IMR-90 (cell line): ENCODE results near the gene SLC30A9. TPM values are rescaled to one million over a fixed set of nuclear protein-coding genes. Genes with fewer than 3 reads are reported as not detected.
A peak's percentile ranks its signal among the peaks of the same experiment; 100 is the strongest.

Source experiments
- ATAC-seq: fragments of 200-7000 bp; cut with Tn5 transposase; 2 replicates; pipeline ENCODE4 v1.9.1; 2020; ENCODE audit warnings: low read depth, mild to moderate bottlenecking, moderate library complexity
- BruUV-seq: library from RNA; stranded (reverse); fragments of 400-500 nt; replicated peaks from 2 replicates; lab custom pipeline; 2021; lab: Mats Ljungman, UMichigan
- CTCF ChIA-PET: fragments of 300-600 bp; formaldehyde crosslinking; extraction: SDS; loops from one replicate; lab custom pipeline; 2021; ENCODE audit warnings: antibody characterized with exemption; lab: Yijun Ruan, JAX
- POLR2A ChIA-PET: fragments of 300-600 bp; sonication (Branson Sonifier 250); formaldehyde crosslinking; loops from one replicate; lab custom pipeline; 2022; ENCODE audit warnings: antibody characterized with exemption; ENCODE audit not compliant: unreplicated experiment; lab: Charles Lee
- DNase-seq: peaks from one replicate; pipeline ENCODE4 v3.0.0; 2013
- H2AFZ ChIP-seq: replicated peaks from 2 replicates; pipeline ENCODE3; 2013; ENCODE audit warnings: low read length, mild to moderate bottlenecking; ENCODE audit not compliant: poor library complexity
- H2AK5ac ChIP-seq: 2 replicates; pipeline ENCODE4 v1.6.1; 2013; ENCODE audit warnings: low read depth, low read length, inconsistent platforms
- H2AK9ac ChIP-seq: replicated peaks from 2 replicates; pipeline ENCODE3; 2013; ENCODE audit warnings: mild to moderate bottlenecking, low read depth, low read length, moderate library complexity; ENCODE audit not compliant: poor library complexity
- H2BK120ac ChIP-seq: 2 replicates; pipeline ENCODE4 v1.6.1; 2013; ENCODE audit warnings: low read depth, low read length, inconsistent platforms
- H2BK15ac ChIP-seq: 3 replicates; pipeline ENCODE4 v1.6.1; 2013; ENCODE audit warnings: low read depth, low read length, inconsistent platforms
- H2BK20ac ChIP-seq: 2 replicates; pipeline ENCODE4 v1.6.1; 2013; ENCODE audit warnings: low read depth, mild to moderate bottlenecking, inconsistent platforms, low read length, moderate library complexity
- H2BK5ac ChIP-seq: 2 replicates; pipeline ENCODE4 v1.6.1; 2013; ENCODE audit warnings: mild to moderate bottlenecking, low read depth, low read length, inconsistent platforms; ENCODE audit not compliant: poor library complexity, severe bottlenecking
- H3K14ac ChIP-seq: replicated peaks from 2 replicates; pipeline ENCODE4 v1.6.1; 2013; ENCODE audit warnings: low read depth, low read length, inconsistent platforms
- H3K18ac ChIP-seq: 2 replicates; pipeline ENCODE4 v1.6.1; 2013; ENCODE audit warnings: low read depth, low read length, control low read depth
- H3K23ac ChIP-seq: 2 replicates; pipeline ENCODE4 v1.6.1; 2013; ENCODE audit warnings: low read depth, low read length, inconsistent platforms
- H3K27ac ChIP-seq: 2 replicates; pipeline ENCODE4 v1.5.1; 2013; ENCODE audit warnings: mild to moderate bottlenecking, control low read depth, low read length; ENCODE audit not compliant: insufficient read depth
- H3K27me3 ChIP-seq: 2 replicates; pipeline ENCODE4 v1.6.1; 2013; ENCODE audit warnings: low read length; ENCODE audit not compliant: control insufficient read depth, insufficient read depth
- H3K36me3 ChIP-seq: 2 replicates; pipeline ENCODE4 v1.6.1; 2013; ENCODE audit warnings: low read length, mixed read lengths; ENCODE audit not compliant: control insufficient read depth, insufficient read depth
- H3K4ac ChIP-seq: 2 replicates; pipeline ENCODE4 v1.6.1; 2013; ENCODE audit warnings: low read depth, low read length, inconsistent platforms
- H3K4me1 ChIP-seq: 2 replicates; pipeline ENCODE4 v1.6.1; 2013; ENCODE audit warnings: low read length, mixed read lengths; ENCODE audit not compliant: control insufficient read depth, insufficient read depth
- H3K4me2 ChIP-seq: 2 replicates; pipeline ENCODE4 v1.6.1; 2013; ENCODE audit warnings: low read depth, mild to moderate bottlenecking, control low read depth, low read length, moderate library complexity
- H3K4me3 ChIP-seq: 2 replicates; pipeline ENCODE4 v1.5.1; 2013; ENCODE audit warnings: low read depth, mild to moderate bottlenecking, control low read depth, low read length, moderate library complexity; ENCODE audit not compliant: insufficient read depth
- H3K56ac ChIP-seq: 2 replicates; pipeline ENCODE4 v1.6.1; 2013; ENCODE audit warnings: low read length, inconsistent platforms; ENCODE audit not compliant: insufficient read depth; ENCODE audit errors: extremely low read depth
- H3K79me1 ChIP-seq, 2 experiments: 2 replicates each; pipeline ENCODE4 v1.6.1; 2013; ENCODE audit warnings: low read length in 2 of 2, inconsistent platforms in 1 of 2, low read depth in 1 of 2
- H3K9ac ChIP-seq: 2 replicates; pipeline ENCODE4 v1.6.1; 2013; ENCODE audit warnings: low read depth, low read length, control low read depth
- H3K9me1 ChIP-seq: 2 replicates; pipeline ENCODE4 v1.6.1; 2013; ENCODE audit warnings: low read length, inconsistent platforms; ENCODE audit not compliant: insufficient read depth
- H3K9me3 ChIP-seq: 2 replicates; pipeline ENCODE4 v1.6.1; 2013; ENCODE audit warnings: low read length; ENCODE audit not compliant: control insufficient read depth, insufficient read depth
- H4K20me1 ChIP-seq: 2 replicates; pipeline ENCODE4 v1.6.1; 2013; ENCODE audit warnings: low read length, inconsistent platforms; ENCODE audit not compliant: insufficient read depth
- H4K5ac ChIP-seq: 2 replicates; pipeline ENCODE4 v1.6.1; 2013; ENCODE audit warnings: mild to moderate bottlenecking, low read depth, low read length, control low read depth
- H4K8ac ChIP-seq, 2 experiments: 2 replicates each; pipeline ENCODE4 v1.6.1; 2013; ENCODE audit warnings: low read depth in 2 of 2, low read length in 2 of 2, control low read depth in 1 of 2, inconsistent platforms in 1 of 2
- H4K91ac ChIP-seq: 2 replicates; pipeline ENCODE4 v1.6.1; 2013; ENCODE audit warnings: low read depth, low read length, inconsistent platforms; ENCODE audit not compliant: insufficient read depth
- BHLHE40 ChIP-seq: fragments of 150-350 bp; IDR thresholded peaks from 2 replicates; pipeline ENCODE4 v1.6.1; 2016; ENCODE audit warnings: mild to moderate bottlenecking, low read depth, low read length
- CEBPB ChIP-seq: IDR thresholded peaks from 2 replicates; pipeline ENCODE4 v1.6.1; 2012; ENCODE audit warnings: low read depth, low read length, improper control_type of control experiment
- CHD1 ChIP-seq: IDR thresholded peaks from 2 replicates; pipeline ENCODE4 v1.6.1; 2012; ENCODE audit warnings: low read depth, low read length, improper control_type of control experiment
- FOS ChIP-seq: fragments of 150-350 bp; IDR thresholded peaks from 2 replicates; pipeline ENCODE4 v1.6.1; 2016; ENCODE audit warnings: low read depth, low read length
- MAFK ChIP-seq: IDR thresholded peaks from 2 replicates; pipeline ENCODE4 v1.6.1; 2012; ENCODE audit warnings: low read depth, low read length, improper control_type of control experiment
- MAZ ChIP-seq: IDR thresholded peaks from 2 replicates; pipeline ENCODE4 v1.6.1; 2012; ENCODE audit warnings: low read depth, mild to moderate bottlenecking, low read length, improper control_type of control experiment, moderate library complexity, borderline replicate concordance
- MXI1 ChIP-seq: IDR thresholded peaks from 2 replicates; pipeline ENCODE4 v1.6.1; 2012; ENCODE audit warnings: low read depth, mild to moderate bottlenecking, low read length, moderate library complexity, borderline replicate concordance
- NFE2L2 ChIP-seq: fragments of 150-350 bp; IDR thresholded peaks from 2 replicates; pipeline ENCODE4 v1.6.1; 2016; ENCODE audit warnings: low read depth, mild to moderate bottlenecking, low read length
- POLR2A ChIP-seq: IDR thresholded peaks from 2 replicates; pipeline ENCODE4 v1.6.1; 2012; ENCODE audit warnings: mild to moderate bottlenecking, low read depth, low read length
- RAD21 ChIP-seq: IDR thresholded peaks from 2 replicates; pipeline ENCODE4 v1.6.1; 2012; ENCODE audit warnings: low read length, improper control_type of control experiment
- RCOR1 ChIP-seq: IDR thresholded peaks from 2 replicates; pipeline ENCODE4 v1.6.1; 2012; ENCODE audit warnings: mild to moderate bottlenecking, low read length, improper control_type of control experiment; ENCODE audit not compliant: insufficient replicate concordance
- SMC3 ChIP-seq: fragments of 150-350 bp; IDR thresholded peaks from 2 replicates; pipeline ENCODE4 v1.6.1; 2016; ENCODE audit warnings: low read depth, mild to moderate bottlenecking, antibody characterized with exemption, low read length, moderate library complexity
- WGBS, 2 experiments: methylation state at CpG; one replicate each; pipeline versions ENCODE4 v1.1.5 to v1.1.7; 2013; ENCODE audit warnings: missing lambda C conversion rate in 2 of 2; ENCODE audit not compliant: insufficient read length in 1 of 2; ENCODE audit errors: extremely low coverage in 2 of 2; 5-methylcytosine and 5-hydroxymethylcytosine counted together
- dilution Hi-C: fragments of 300-500 bp; cut with HindIII; formaldehyde crosslinking; loops from one replicate; pipeline ENCODE4 v1.14.3; 2018; ENCODE audit warnings: low sequenced_read_pairs; ENCODE audit not compliant: unreplicated experiment
- in situ Hi-C: fragments of 300-500 bp; cut with MboI; formaldehyde crosslinking; loops from 3 replicates; pipeline ENCODE4 v1.14.3; 2019; ENCODE audit warnings: low sequenced_read_pairs, inconsistent platforms, mixed read lengths
- intact Hi-C: fragments of 100-400 bp; cut with micrococcal nuclease; formaldehyde crosslinking; loops from 2 replicates; pipeline ENCODE4 v1.10.0; 2022
- polyA plus RNA-seq, 3 experiments: library from polyadenylated mRNA; depleted of rRNA; stranded (reverse); fragments of >200 nt; gene quantifications; 2 replicates each; pipeline ENCODE4 v1.2.3, GENCODE V29; 2012; ENCODE audit warnings: low replicate concordance in 1 of 3
- total RNA-seq: library from RNA; depleted of rRNA; stranded (reverse); fragments of >200 nt; gene quantifications from 2 replicates; pipeline ENCODE4 v1.2.3, GENCODE V29; 2012
- TF ChIP-seq, protein P1 (sequence below): conservative IDR thresholded peaks from 2 replicates; pipeline ENCODE4 v1.5.1; 2012; ENCODE audit warnings: mild to moderate bottlenecking, low read depth, low read length, improper control_type of control experiment
- TF ChIP-seq, protein P2 (sequence below): fragments of 150-350 bp; IDR thresholded peaks from 2 replicates; pipeline ENCODE4 v1.6.1; 2017; ENCODE audit warnings: mild to moderate bottlenecking, antibody characterized with exemption, low read length, low read depth
- TF ChIP-seq, protein P3 (sequence below): fragments of 150-350 bp; IDR thresholded peaks from 2 replicates; pipeline ENCODE4 v1.6.1; 2016; ENCODE audit warnings: low read depth, mild to moderate bottlenecking, low read length, moderate library complexity, borderline replicate concordance

SLC30A9 gene
- total and polyA plus RNA-seq, 2 of the 4 experiments (the other 2 are of a cell fraction): 32.0 to 72.6 TPM

DNA sequence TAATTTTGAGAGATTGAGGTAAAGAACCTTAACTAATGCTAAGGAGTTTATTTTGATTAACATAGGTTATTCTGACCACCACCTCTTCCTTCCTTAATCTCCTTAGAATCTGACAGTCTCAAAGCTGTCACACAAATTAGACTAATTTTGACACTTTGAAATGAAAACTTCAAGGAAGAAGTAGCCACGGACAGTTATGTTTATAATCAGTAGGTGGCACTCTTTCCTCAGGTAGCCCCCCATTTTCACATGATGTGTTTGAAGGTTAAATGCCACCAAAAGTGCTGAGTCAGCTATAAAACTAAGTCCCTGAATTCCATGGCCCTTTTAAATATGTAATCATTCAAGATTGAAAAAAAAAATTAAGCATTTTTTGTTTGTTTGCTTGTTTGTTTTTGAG lies 32.7 kb upstream of the SLC30A9 start:
- Histone ChIP-seq H4K20me1 (no peaks in the 10 kb centered on the region), H2BK15ac (no peak overlapping the region), H3K4me1 (no peaks in the 10 kb centered on the region), H3K27me3 (no peaks in the 10 kb centered on the region), H2AK9ac (no peak overlapping the region), H3K23ac (no peak overlapping the region), H2BK120ac (no peak overlapping the region), H3K56ac (no peak overlapping the region), H3K36me3 (peaks cover 3% of the 10 kb centered on the region), H2BK20ac (no peak overlapping the region), H3K4ac (no peak overlapping the region), H3K9me1 (no peaks in the 10 kb centered on the region), H3K4me3 (no peak overlapping the region), H4K5ac (no peak overlapping the region), H3K14ac (no peak overlapping the region), H4K91ac (no peak overlapping the region), H2AFZ (no peak overlapping the region), H2BK5ac (no peak overlapping the region), H3K9me3 (no peaks in the 10 kb centered on the region), H3K18ac (no peak overlapping the region), H3K9ac (no peak overlapping the region), H4K8ac (no peak overlapping the region), H3K4me2 (no peak overlapping the region), H3K27ac (no peak overlapping the region), H2AK5ac (no peak overlapping the region), H3K79me1 (peaks cover 0 to 3% of the 10 kb centered on the region in 2 experiments; a peak in 1 of 4 replicates)
- in situ Hi-C loops (no loop called here), intact Hi-C loops (no loop called here), dilution Hi-C loops (no loop called here)
- TF ChIP-seq MXI1 (no peak), SMC3 (no peak), NFE2L2 (no peak), RCOR1 (no peak), POLR2A (no peak), FOS (no peak), CEBPB (no peak), RAD21 (peak; percentile 39; the same call in 1 of the 2 replicates), BHLHE40 (no peak), MAFK (peak; percentile 100), MAZ (no peak), CHD1 (no peak)
- TF ChIP-seq, protein P1, sequence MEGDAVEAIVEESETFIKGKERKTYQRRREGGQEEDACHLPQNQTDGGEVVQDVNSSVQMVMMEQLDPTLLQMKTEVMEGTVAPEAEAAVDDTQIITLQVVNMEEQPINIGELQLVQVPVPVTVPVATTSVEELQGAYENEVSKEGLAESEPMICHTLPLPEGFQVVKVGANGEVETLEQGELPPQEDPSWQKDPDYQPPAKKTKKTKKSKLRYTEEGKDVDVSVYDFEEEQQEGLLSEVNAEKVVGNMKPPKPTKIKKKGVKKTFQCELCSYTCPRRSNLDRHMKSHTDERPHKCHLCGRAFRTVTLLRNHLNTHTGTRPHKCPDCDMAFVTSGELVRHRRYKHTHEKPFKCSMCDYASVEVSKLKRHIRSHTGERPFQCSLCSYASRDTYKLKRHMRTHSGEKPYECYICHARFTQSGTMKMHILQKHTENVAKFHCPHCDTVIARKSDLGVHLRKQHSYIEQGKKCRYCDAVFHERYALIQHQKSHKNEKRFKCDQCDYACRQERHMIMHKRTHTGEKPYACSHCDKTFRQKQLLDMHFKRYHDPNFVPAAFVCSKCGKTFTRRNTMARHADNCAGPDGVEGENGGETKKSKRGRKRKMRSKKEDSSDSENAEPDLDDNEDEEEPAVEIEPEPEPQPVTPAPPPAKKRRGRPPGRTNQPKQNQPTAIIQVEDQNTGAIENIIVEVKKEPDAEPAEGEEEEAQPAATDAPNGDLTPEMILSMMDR: peak; percentile 31; the same call in 1 of the 2 replicates
- TF ChIP-seq, protein P2, sequence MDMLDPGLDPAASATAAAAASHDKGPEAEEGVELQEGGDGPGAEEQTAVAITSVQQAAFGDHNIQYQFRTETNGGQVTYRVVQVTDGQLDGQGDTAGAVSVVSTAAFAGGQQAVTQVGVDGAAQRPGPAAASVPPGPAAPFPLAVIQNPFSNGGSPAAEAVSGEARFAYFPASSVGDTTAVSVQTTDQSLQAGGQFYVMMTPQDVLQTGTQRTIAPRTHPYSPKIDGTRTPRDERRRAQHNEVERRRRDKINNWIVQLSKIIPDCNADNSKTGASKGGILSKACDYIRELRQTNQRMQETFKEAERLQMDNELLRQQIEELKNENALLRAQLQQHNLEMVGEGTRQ: no peak
- TF ChIP-seq, protein P3, sequence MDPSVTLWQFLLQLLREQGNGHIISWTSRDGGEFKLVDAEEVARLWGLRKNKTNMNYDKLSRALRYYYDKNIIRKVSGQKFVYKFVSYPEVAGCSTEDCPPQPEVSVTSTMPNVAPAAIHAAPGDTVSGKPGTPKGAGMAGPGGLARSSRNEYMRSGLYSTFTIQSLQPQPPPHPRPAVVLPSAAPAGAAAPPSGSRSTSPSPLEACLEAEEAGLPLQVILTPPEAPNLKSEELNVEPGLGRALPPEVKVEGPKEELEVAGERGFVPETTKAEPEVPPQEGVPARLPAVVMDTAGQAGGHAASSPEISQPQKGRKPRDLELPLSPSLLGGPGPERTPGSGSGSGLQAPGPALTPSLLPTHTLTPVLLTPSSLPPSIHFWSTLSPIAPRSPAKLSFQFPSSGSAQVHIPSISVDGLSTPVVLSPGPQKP: no peak
- peak; percentile 5 for DNase-seq
- ChIA-PET POLR2A (no interaction called here), CTCF (interaction anchor here (0.7 to 0.9 kb wide), 2 partner anchors 9 to 325 kb away, joined by 3 read pairs; no protein-coding TSS in a partner anchor)
- no CpG with 5 or more reads among the region's 1 CpG for WGBS, 2 experiments
- BruUV-seq: TSS peak; percentile 20
- ATAC-seq: no peak
